NT2/D1 (cell line): Measurements from ENCODE around the gene CACNB2.

ENCODE experiments used
- DNase-seq: peaks from one replicate; pipeline ENCODE4 v3.0.0-alpha.2; 2011; ENCODE audit warnings: low read depth, low spot score
- H3K27me3 ChIP-seq: 2 replicates; pipeline ENCODE4 v1.6.0; 2011; ENCODE audit warnings: mild to moderate bottlenecking; ENCODE audit not compliant: insufficient read length, insufficient read depth
- H3K36me3 ChIP-seq: 2 replicates; pipeline ENCODE4 v1.6.1; 2011; ENCODE audit warnings: mild to moderate bottlenecking, low read length, mixed read lengths; ENCODE audit not compliant: insufficient read depth, insufficient read length
- H3K4me1 ChIP-seq: 2 replicates; pipeline ENCODE4 v1.5.1; 2011; ENCODE audit not compliant: insufficient read depth, insufficient read length
- H3K4me3 ChIP-seq: 2 replicates; pipeline ENCODE4 v1.5.1; 2011; ENCODE audit warnings: low read depth; ENCODE audit not compliant: insufficient read length
- H3K9ac ChIP-seq: 2 replicates; pipeline ENCODE4 v1.6.0; 2011; ENCODE audit warnings: low read depth; ENCODE audit not compliant: insufficient read length
- H3K9me3 ChIP-seq: 2 replicates; pipeline ENCODE4 v1.5.1; 2011; ENCODE audit warnings: mild to moderate bottlenecking, low read length; ENCODE audit not compliant: insufficient read depth
- SUZ12 ChIP-seq: IDR thresholded peaks from 2 replicates; pipeline ENCODE4 v1.6.1; 2011; ENCODE audit not compliant: insufficient read length, insufficient read depth; ENCODE audit errors: extremely low read depth
- YY1 ChIP-seq: IDR thresholded peaks from 2 replicates; pipeline ENCODE4 v1.6.1; 2011; ENCODE audit not compliant: insufficient read length, insufficient read depth
- ZNF274 ChIP-seq: IDR thresholded peaks from 2 replicates; pipeline ENCODE4 v1.6.1; 2011; ENCODE audit warnings: mild to moderate bottlenecking, low read depth, low read length

The CACNB2 gene

GRCh38 chr10:18312374-18313139 is 172.3 kb downstream of the CACNB2 start:
- Histone ChIP-seq H3K4me1 (no peaks in the 10 kb centered on the region), H3K27me3 (no peaks in the 10 kb centered on the region), H3K4me3 (no peak overlapping the region), H3K9ac (no peak overlapping the region), H3K36me3 (no peaks in the 10 kb centered on the region), H3K9me3 (no peaks in the 10 kb centered on the region)
- TF ChIP-seq ZNF274 (no peak), SUZ12 (no peak)
- no peak for DNase-seq

GRCh38 chr10:18313140-18313530 is 172.9 kb downstream of the CACNB2 start:
- Histone ChIP-seq H3K4me3 (no peak overlapping the region), H3K9me3 (no peaks in the 10 kb centered on the region), H3K36me3 (no peaks in the 10 kb centered on the region), H3K9ac (no peak overlapping the region), H3K4me1 (no peaks in the 10 kb centered on the region), H3K27me3 (no peaks in the 10 kb centered on the region)
- TF ChIP-seq SUZ12 = no peak
- no peak for TF ChIP-seq YY1
- TF ChIP-seq ZNF274 = no peak
- no peak for DNase-seq

- Histone ChIP-seq H3K36me3 (no peaks in the 10 kb centered on the region), H3K9me3 (no peaks in the 10 kb centered on the region), H3K27me3 (no peaks in the 10 kb centered on the region), H3K4me1 (no peaks in the 10 kb centered on the region), H3K9ac (no peak overlapping the region), H3K4me3 (no peak overlapping the region)
- TF ChIP-seq SUZ12 (no peak), YY1 (no peak), ZNF274 (no peak)
- DNase-seq = no peak
Measured at GRCh38 chr10:18313626-18314025, 173.4 kb downstream of the CACNB2 start.

GRCh38 chr10:18319628-18320027 is 179.4 kb downstream of the CACNB2 start:
- Histone ChIP-seq H3K9me3 (no peaks in the 10 kb centered on the region), H3K27me3 (no peaks in the 10 kb centered on the region), H3K36me3 (no peaks in the 10 kb centered on the region), H3K4me1 (no peaks in the 10 kb centered on the region), H3K9ac (no peak overlapping the region), H3K4me3 (no peak overlapping the region)
- no peak for DNase-seq
- TF ChIP-seq ZNF274 (no peak), YY1 (no peak), SUZ12 (no peak)

- TF ChIP-seq SUZ12 = no peak
- Histone ChIP-seq H3K9me3 (no peaks in the 10 kb centered on the region), H3K4me1 (no peaks in the 10 kb centered on the region), H3K27me3 (no peaks in the 10 kb centered on the region), H3K9ac (no peak overlapping the region), H3K4me3 (no peak overlapping the region), H3K36me3 (no peaks in the 10 kb centered on the region)
- no peak for DNase-seq
Measured at GRCh38 chr10:18321371-18321770, 181.1 kb downstream of the CACNB2 start.

GRCh38 chr10:18323916-18324315 is 183.7 kb downstream of the CACNB2 start:
- TF ChIP-seq SUZ12 (no peak), ZNF274 (no peak), YY1 (no peak)

GRCh38 chr10:18325410-18325809 is 185.2 kb downstream of the CACNB2 start:
- no peaks in the 10 kb centered on the region for H3K4me1 ChIP-seq
- no peak overlapping the region for H3K9ac ChIP-seq
- DNase-seq = no peak
- H3K4me3 ChIP-seq = no peak overlapping the region
- H3K27me3 ChIP-seq = no peaks in the 10 kb centered on the region
- H3K9me3 ChIP-seq = no peaks in the 10 kb centered on the region
- no peak for TF ChIP-seq YY1
- TF ChIP-seq ZNF274 = no peak
- no peak for TF ChIP-seq SUZ12
- H3K36me3 ChIP-seq = no peaks in the 10 kb centered on the region

More at GRCh38 chr10:18323916-18324315, 183.7 kb downstream of the CACNB2 start:
- no peak overlapping the region for H3K9ac ChIP-seq
- H3K27me3 ChIP-seq = no peaks in the 10 kb centered on the region
- no peaks in the 10 kb centered on the region for H3K4me1 ChIP-seq
- no peaks in the 10 kb centered on the region for H3K9me3 ChIP-seq
- H3K4me3 ChIP-seq = no peak overlapping the region
- no peaks in the 10 kb centered on the region for H3K36me3 ChIP-seq
- DNase-seq = no peak

- DNase-seq = no peak
- Histone ChIP-seq H3K27me3 (no peaks in the 10 kb centered on the region), H3K4me3 (no peak overlapping the region), H3K9ac (no peak overlapping the region), H3K9me3 (no peaks in the 10 kb centered on the region), H3K36me3 (no peaks in the 10 kb centered on the region), H3K4me1 (no peaks in the 10 kb centered on the region)
- TF ChIP-seq ZNF274 = no peak
- no peak for TF ChIP-seq SUZ12
- TF ChIP-seq YY1 = no peak
Measured at GRCh38 chr10:18325889-18326531, 185.8 kb downstream of the CACNB2 start.
